Adrenal gland (tissue), 5 donors: ENCODE data around the gene P2RX6.

ENCODE experiments used
- CTCF ChIP-seq, 6 experiments: fragments of 450-650 bp in 4 of 6; fragments of 200-600 bp in 2 of 6; sonication (generic) in 1 of 6; IDR thresholded peaks; 1 replicate in 5 of 6; 2 replicates in 1 of 6; pipeline versions ENCODE4 v1.5.1 to v1.8.0; 2016 to 2021; ENCODE audit warnings: antibody characterized with exemption in 6 of 6, mild to moderate bottlenecking in 2 of 6, moderate library complexity in 1 of 6
- POLR2A ChIP-seq, 2 donors: fragments of 450-650 bp; IDR thresholded peaks; one replicate each; pipeline ENCODE4 v1.6.1; 2017; ENCODE audit warnings: antibody characterized with exemption in 2 of 2, mild to moderate bottlenecking in 2 of 2, moderate library complexity in 1 of 2
- donor health status: DM: no; HTN: no; CAD: no.

GRCh38 chr22:21073023-21073422 lies 58.1 kb downstream of the P2RX6 start:
- TF ChIP-seq CTCF (IDR thresholded peaks at IDR 0.05), result no peak
- no peak for TF ChIP-seq POLR2A (IDR thresholded peaks at IDR 0.05)
